DOHH2 (cell line): Measurements from ENCODE around the gene UFSP1.
"Not testable (repeated sequence)": the region's sequence is repeated elsewhere in the genome, so short reads cannot be mapped to it uniquely, and the experiment has no call there.

Experiments
- H3F3A ChIP-seq: fragments of 200-600 bp; sonication (generic), shearing (Covaris generic); 2 replicates; pipeline ENCODE4 v1.6.0; 2016; ENCODE audit warnings: antibody characterized with exemption, mild to moderate bottlenecking; ENCODE audit not compliant: control insufficient read depth, insufficient read depth
- H3K27ac ChIP-seq: fragments of 200-600 bp; sonication (generic); 2 replicates; pipeline ENCODE4 v1.5.1; 2014; ENCODE audit warnings: low read depth, mild to moderate bottlenecking, low read length, moderate library complexity
- H3K27me3 ChIP-seq: fragments of 200-600 bp; sonication (generic); 2 replicates; pipeline ENCODE4 v1.6.1; 2014; ENCODE audit warnings: mild to moderate bottlenecking, low read length, mixed read lengths; ENCODE audit not compliant: control insufficient read depth
- H3K36me3 ChIP-seq: fragments of 200-600 bp; sonication (generic); 2 replicates; pipeline ENCODE4 v1.6.1; 2014; ENCODE audit warnings: mild to moderate bottlenecking, low read length, moderate library complexity, mixed read lengths; ENCODE audit not compliant: control insufficient read depth
- H3K4me1 ChIP-seq: fragments of 200-600 bp; sonication (generic); 2 replicates; pipeline ENCODE4 v1.6.1; 2014; ENCODE audit warnings: mild to moderate bottlenecking, low read length, mixed read lengths; ENCODE audit not compliant: control insufficient read depth
- H3K4me2 ChIP-seq: fragments of 200-600 bp; sonication (generic); 2 replicates; pipeline ENCODE4 v1.6.0; 2014; ENCODE audit warnings: mild to moderate bottlenecking, low read length, moderate library complexity
- H3K4me3 ChIP-seq: fragments of 200-600 bp; sonication (generic); 2 replicates; pipeline ENCODE4 v1.5.1; 2014; ENCODE audit warnings: mild to moderate bottlenecking, low read length, mixed read lengths
- H3K79me2 ChIP-seq: fragments of 200-600 bp; sonication (generic); 2 replicates; pipeline ENCODE4 v1.6.1; 2014; ENCODE audit warnings: mild to moderate bottlenecking, low read length, mixed read lengths; ENCODE audit not compliant: control insufficient read depth
- H3K9me2 ChIP-seq: fragments of 200-600 bp; sonication (generic); replicated peaks from 2 replicates; pipeline ENCODE4 v1.6.1; 2014; ENCODE audit warnings: mild to moderate bottlenecking, low read length, mixed read lengths; ENCODE audit not compliant: control insufficient read depth
- H3K9me3 ChIP-seq: fragments of 200-600 bp; sonication (generic); 2 replicates; pipeline ENCODE4 v1.6.1; 2014; ENCODE audit warnings: antibody characterized with exemption, low read length, mixed read lengths; ENCODE audit not compliant: control insufficient read depth, insufficient read depth
- H4K20me1 ChIP-seq: fragments of 200-600 bp; sonication (generic); 2 replicates; pipeline ENCODE4 v1.6.0; 2014; ENCODE audit warnings: low read depth, mild to moderate bottlenecking, antibody characterized with exemption, low read length, moderate library complexity; ENCODE audit not compliant: control insufficient read depth, insufficient read depth
- EZH2phosphoT487 ChIP-seq: fragments of 200-600 bp; sonication (generic); IDR thresholded peaks from 2 replicates; pipeline ENCODE4 v1.6.1; 2017; ENCODE audit warnings: borderline replicate concordance, mild to moderate bottlenecking, antibody characterized with exemption, low read length, moderate library complexity, mixed read lengths
- TF ChIP-seq, protein P1 (sequence below): fragments of 200-600 bp; sonication (generic); IDR thresholded peaks from one replicate; pipeline ENCODE4 v1.5.1; 2014; ENCODE audit warnings: antibody characterized with exemption, mild to moderate bottlenecking, low read depth, low read length; ENCODE audit not compliant: poor library complexity, severe bottlenecking

The UFSP1 gene

DNA sequence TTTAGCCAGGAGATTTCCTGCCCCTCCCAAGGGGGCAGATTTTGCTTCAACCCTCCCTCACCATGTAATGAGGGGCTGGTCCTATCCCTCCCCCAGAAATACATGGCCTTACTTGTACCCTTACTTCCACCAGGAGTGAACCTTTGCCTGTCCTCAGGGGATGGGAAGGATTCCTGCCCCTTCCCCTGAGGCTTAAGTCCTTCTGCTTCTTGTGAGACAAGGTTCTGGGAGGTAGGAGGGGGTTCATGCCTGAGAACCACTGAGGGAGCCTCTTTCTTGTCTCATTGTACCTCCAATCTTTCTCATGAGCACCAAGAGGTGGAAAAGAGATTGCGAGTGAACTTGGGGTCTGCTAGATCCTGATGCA lies 40.3 kb upstream of the UFSP1 start:
- Histone ChIP-seq H3K27ac (no peak overlapping the region), H3K9me3 (no peaks in the 10 kb centered on the region), H3K27me3 (no peaks in the 10 kb centered on the region), H3K36me3 (no peaks in the 10 kb centered on the region), H3K4me3 (no peak overlapping the region), H3K4me2 (no peak overlapping the region), H3K79me2 (no peaks in the 10 kb centered on the region), H3F3A (no peaks in the 10 kb centered on the region), H3K9me2 (no peaks in the 10 kb centered on the region), H3K4me1 (0 out of 2 replicates have a peak, but pooled peaks cover 4% of the 10 kb centered on the region), H4K20me1 (no peaks in the 10 kb centered on the region)
- TF ChIP-seq, protein P1, sequence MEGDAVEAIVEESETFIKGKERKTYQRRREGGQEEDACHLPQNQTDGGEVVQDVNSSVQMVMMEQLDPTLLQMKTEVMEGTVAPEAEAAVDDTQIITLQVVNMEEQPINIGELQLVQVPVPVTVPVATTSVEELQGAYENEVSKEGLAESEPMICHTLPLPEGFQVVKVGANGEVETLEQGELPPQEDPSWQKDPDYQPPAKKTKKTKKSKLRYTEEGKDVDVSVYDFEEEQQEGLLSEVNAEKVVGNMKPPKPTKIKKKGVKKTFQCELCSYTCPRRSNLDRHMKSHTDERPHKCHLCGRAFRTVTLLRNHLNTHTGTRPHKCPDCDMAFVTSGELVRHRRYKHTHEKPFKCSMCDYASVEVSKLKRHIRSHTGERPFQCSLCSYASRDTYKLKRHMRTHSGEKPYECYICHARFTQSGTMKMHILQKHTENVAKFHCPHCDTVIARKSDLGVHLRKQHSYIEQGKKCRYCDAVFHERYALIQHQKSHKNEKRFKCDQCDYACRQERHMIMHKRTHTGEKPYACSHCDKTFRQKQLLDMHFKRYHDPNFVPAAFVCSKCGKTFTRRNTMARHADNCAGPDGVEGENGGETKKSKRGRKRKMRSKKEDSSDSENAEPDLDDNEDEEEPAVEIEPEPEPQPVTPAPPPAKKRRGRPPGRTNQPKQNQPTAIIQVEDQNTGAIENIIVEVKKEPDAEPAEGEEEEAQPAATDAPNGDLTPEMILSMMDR, result no peak
- TF ChIP-seq EZH2phosphoT487, result no peak

DNA sequence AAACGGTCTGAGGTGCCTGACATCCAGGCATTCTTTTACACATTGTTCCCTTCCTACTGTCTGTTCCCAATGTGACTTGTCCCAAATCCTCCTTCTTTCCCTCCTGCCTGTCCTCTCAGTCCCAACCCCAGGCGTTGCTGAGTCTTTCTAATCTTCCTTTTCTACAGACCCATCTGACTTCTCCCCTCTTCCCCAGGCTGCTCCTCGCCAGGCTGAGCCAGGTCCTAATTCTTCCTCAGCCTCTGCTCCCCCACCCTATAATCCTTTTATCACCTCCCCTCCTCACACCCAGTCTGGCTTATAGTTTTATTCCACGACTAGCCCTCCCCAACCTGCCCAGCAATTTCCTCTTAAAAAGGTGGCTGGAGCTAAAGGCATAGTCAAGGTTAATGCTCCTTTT lies 34.1 kb upstream of the UFSP1 start:
- not testable (repeated sequence) for H3K36me3 ChIP-seq

DNA sequence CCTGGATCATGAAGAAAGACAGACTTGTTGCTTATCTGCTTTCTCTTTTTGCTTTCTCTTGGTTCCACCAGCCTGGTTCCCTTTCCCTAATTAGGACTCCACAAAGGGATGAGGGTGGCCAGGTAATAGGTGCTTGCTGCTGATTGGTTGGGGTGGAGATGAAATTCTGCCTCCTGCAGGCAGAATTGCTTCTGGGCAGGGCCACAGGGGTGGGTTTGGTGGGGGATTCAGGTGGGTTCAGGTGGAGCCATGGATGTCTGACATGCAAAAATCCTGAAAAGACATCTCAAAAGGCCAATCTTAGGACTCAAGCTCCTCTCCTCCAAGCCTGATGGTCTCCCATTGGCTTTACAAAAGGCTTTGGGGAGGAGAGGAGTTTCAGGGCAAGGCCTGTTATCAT lies 31.5 kb upstream of the UFSP1 start:
- Histone ChIP-seq H3F3A (no peaks in the 10 kb centered on the region), H3K36me3 (no peaks in the 10 kb centered on the region), H3K9me2 (no peaks in the 10 kb centered on the region), H3K79me2 (no peaks in the 10 kb centered on the region), H4K20me1 (no peaks in the 10 kb centered on the region), H3K27ac (no peak overlapping the region), H3K4me1 (no peaks in the 10 kb centered on the region), H3K4me2 (no peak overlapping the region), H3K27me3 (peaks cover 16% of the 10 kb centered on the region; the same call in 1 of the 2 replicates), H3K9me3 (no peaks in the 10 kb centered on the region), H3K4me3 (no peak overlapping the region)
- TF ChIP-seq, protein P1, result peak; percentile 28
- no peak for TF ChIP-seq EZH2phosphoT487

More for the DNA sequence above, 34.1 kb upstream of the UFSP1 start:
- H3K4me3 ChIP-seq, H3K79me2 ChIP-seq, H3K27ac ChIP-seq, H3F3A ChIP-seq, H3K9me2 ChIP-seq, H3K4me2 ChIP-seq, H3K9me3 ChIP-seq, H3K4me1 ChIP-seq, H4K20me1 ChIP-seq: not testable (repeated sequence)
- H3K27me3 ChIP-seq, result peaks cover 10% of the 10 kb centered on the region; the same call in 1 of the 2 replicates

DNA sequence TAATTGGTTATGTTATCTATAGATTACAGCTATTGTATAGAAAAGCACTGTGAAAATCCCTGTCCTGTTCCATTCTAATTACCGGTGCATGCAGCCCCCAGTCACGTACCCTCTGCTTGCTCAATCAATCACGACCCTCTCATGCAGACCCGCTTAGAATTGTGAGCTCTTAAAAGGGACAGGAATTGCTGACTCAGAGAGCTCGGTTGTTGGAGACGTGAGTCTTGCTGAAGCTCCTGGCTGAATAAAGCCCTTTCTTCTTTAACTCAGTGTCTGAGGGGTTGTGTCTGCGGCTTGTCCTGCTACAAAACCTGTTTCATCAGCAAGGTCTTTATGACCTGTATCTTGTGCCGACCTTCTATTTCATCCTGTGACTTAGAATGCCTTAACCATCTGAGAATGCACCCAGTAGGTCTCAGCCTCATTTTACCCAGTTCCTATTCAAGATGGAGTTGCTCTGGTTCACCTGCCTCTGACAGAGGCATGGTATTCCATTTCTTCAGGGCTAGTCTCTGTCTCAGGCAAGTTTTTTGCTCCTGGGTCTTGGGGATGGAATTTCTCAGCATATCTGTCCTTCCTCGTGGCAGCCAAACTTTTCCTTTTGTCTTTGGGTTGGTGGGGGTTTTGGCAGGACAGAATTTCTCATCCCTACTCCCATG lies 30.4 kb upstream of the UFSP1 start:
- not testable (repeated sequence) for H3K9me3 ChIP-seq, H3F3A ChIP-seq

DNA sequence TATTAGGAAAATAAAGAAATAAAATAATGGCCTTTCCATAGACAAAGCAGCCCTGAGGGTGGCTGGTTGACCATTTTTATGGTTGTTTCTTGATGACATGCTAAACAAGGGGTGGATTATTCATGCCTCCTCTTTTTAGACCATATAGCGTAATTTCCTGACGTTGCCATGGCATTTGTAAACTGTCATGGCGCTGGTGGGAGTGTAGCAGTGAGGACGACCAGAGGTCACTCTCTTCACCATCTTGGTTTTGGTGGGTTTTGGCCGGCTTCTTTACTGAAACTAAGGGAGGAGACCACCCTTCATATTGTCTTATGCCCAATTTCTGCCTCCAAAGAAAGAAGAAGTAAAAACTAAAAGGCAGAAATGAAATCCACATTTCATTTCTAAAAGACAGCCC lies 29.8 kb upstream of the UFSP1 start:
- H3F3A ChIP-seq, H3K27ac ChIP-seq, H3K4me1 ChIP-seq, H3K9me2 ChIP-seq, H3K36me3 ChIP-seq, H3K79me2 ChIP-seq, H3K4me2 ChIP-seq, H3K9me3 ChIP-seq, H3K4me3 ChIP-seq, H4K20me1 ChIP-seq: not testable (repeated sequence)
- H3K27me3 ChIP-seq, result peaks cover 16% of the 10 kb centered on the region; the same call in 1 of the 2 replicates

More for the DNA sequence above, 30.4 kb upstream of the UFSP1 start:
- H3K9me2 ChIP-seq, H3K79me2 ChIP-seq, H3K4me3 ChIP-seq, H3K4me2 ChIP-seq, H3K36me3 ChIP-seq, H4K20me1 ChIP-seq, H3K27ac ChIP-seq, H3K4me1 ChIP-seq: not testable (repeated sequence)
- H3K27me3 ChIP-seq, result peaks cover 16% of the 10 kb centered on the region; the same call in 1 of the 2 replicates
